Lower lobe of right lung (tissue), 2 donors: ENCODE measurements around the gene CNPPD1. TPM values are rescaled to one million over a fixed set of nuclear protein-coding genes. Genes with fewer than 3 reads are reported as not detected.

Source experiments
- ATAC-seq, 2 donors: fragments of 200-7000 bp; cut with Tn5 transposase; one replicate each; pipeline ENCODE4 v1.9.1; 2020 to 2022; ENCODE audit warnings: mild to moderate bottlenecking in 2 of 2, moderate library complexity in 2 of 2
- DNase-seq: peaks from one replicate; pipeline ENCODE4 v3.0.0-alpha.2; 2020
- H3K27ac ChIP-seq: fragments of 200-600 bp; one replicate; pipeline ENCODE4 v1.8.0; 2022
- H3K27me3 ChIP-seq: fragments of 200-600 bp; one replicate; pipeline ENCODE4 v1.8.0; 2022; ENCODE audit warnings: low read depth
- H3K36me3 ChIP-seq: fragments of 200-600 bp; one replicate; pipeline ENCODE4 v1.8.0; 2022; ENCODE audit warnings: mild to moderate bottlenecking
- H3K4me1 ChIP-seq: fragments of 200-600 bp; one replicate; pipeline ENCODE4 v1.8.0; 2022
- H3K4me3 ChIP-seq: fragments of 200-600 bp; one replicate; pipeline ENCODE4 v1.8.0; 2022; ENCODE audit warnings: mild to moderate bottlenecking
- H3K9me3 ChIP-seq: fragments of 200-600 bp; one replicate; pipeline ENCODE4 v1.8.0; 2022
- intact Hi-C: fragments of 100-400 bp; cut with DNase I; formaldehyde crosslinking; loops from one replicate; pipeline ENCODE4 v1.11.0; 2022
- total RNA-seq: library from RNA; stranded (reverse); fragmentation: NEBNext Ultra II Directional; extraction: Animal tissue kit (Norgen Biotek cat#: 25700); gene quantifications from one replicate; pipeline ENCODE4 v1.2.1, GENCODE V29; 2021
- TF ChIP-seq, protein P1 (sequence below): fragments of 200-600 bp; IDR thresholded peaks from one replicate; pipeline ENCODE4 v1.8.0; 2022; ENCODE audit warnings: antibody characterized with exemption, mild to moderate bottlenecking
- donor health status: DM: no; HTN: yes; CAD: no; lungs with severe emphysema.

The CNPPD1 gene
- total RNA-seq, 1 donor from 2014 or later, result 67.7 TPM

DNA sequence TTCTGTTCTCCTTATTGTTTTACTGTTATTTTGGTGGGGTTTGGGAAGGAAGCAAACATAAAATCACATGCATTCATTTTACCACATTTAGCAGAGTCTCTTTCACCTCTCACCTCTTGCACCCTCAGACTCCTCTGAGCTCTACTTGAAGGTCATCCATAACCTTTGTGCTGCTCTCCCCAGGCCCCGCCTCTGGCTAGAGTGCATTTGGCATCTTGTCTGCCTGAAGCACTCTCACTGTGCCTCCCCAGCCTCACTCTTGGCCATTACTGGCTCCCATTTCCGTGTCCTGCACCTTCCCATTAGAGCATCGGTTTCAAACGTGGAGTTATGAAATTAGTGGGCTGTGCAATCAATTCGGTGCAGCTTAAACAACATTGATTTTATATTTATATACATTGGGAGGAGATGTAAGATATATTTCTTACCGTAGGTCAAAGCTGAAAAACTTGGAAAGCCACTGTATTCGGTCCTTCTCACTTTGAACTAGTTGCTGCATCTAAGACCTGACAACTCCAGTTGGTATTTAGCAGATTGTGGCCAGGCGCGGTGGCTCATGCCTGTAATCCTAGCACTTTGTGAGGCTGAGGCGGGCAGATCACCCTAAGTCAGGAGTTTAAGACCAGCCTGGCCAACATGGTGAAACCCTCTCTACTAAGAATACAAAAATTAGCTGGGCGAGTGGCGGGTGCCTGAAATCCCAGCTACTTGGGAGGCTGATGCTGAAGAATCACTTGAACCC is 22.9 kb upstream of the CNPPD1 start:
- no peak for DNase-seq
- no peaks in the 10 kb centered on the region for H3K9me3 ChIP-seq
- H3K27ac ChIP-seq, result no peak overlapping the region
- no peaks in the 10 kb centered on the region for H3K27me3 ChIP-seq
- intact Hi-C loops, result no loop called here
- ATAC-seq, result no peak
- TF ChIP-seq, protein P1, sequence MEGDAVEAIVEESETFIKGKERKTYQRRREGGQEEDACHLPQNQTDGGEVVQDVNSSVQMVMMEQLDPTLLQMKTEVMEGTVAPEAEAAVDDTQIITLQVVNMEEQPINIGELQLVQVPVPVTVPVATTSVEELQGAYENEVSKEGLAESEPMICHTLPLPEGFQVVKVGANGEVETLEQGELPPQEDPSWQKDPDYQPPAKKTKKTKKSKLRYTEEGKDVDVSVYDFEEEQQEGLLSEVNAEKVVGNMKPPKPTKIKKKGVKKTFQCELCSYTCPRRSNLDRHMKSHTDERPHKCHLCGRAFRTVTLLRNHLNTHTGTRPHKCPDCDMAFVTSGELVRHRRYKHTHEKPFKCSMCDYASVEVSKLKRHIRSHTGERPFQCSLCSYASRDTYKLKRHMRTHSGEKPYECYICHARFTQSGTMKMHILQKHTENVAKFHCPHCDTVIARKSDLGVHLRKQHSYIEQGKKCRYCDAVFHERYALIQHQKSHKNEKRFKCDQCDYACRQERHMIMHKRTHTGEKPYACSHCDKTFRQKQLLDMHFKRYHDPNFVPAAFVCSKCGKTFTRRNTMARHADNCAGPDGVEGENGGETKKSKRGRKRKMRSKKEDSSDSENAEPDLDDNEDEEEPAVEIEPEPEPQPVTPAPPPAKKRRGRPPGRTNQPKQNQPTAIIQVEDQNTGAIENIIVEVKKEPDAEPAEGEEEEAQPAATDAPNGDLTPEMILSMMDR, result no peak
- no peaks in the 10 kb centered on the region for H3K4me1 ChIP-seq
- H3K36me3 ChIP-seq, result no peaks in the 10 kb centered on the region
- H3K4me3 ChIP-seq, result no peak overlapping the region

DNA sequence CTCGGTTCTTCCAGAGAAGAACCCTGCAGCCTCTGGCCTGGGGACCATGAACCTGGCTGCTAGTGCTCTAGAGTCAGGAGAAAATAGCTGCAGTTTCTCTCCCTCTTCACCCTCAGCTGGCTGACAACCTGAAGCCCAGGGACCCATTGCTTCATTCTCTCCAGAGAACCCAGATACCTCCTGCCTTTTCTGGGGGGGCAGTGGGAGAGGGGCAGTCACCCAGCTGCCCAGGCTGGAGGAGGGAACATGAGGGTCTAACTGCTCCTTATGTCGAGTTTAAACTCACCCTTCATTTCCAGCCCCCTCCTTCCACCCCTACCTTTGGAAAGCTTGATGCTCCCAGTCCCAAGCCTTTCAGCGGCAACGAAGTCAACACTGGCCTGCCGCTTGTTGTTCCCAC is 22.2 kb upstream of the CNPPD1 start:
- DNase-seq, result no peak
- H3K36me3 ChIP-seq, result no peaks in the 10 kb centered on the region
- intact Hi-C loops, result no loop called here
- H3K4me3 ChIP-seq, result no peak overlapping the region
- H3K27ac ChIP-seq, result no peak overlapping the region
- no peaks in the 10 kb centered on the region for H3K27me3 ChIP-seq
- H3K4me1 ChIP-seq, result no peaks in the 10 kb centered on the region
- no peaks in the 10 kb centered on the region for H3K9me3 ChIP-seq
- TF ChIP-seq, protein P1, result no peak
- no peak for ATAC-seq

DNA sequence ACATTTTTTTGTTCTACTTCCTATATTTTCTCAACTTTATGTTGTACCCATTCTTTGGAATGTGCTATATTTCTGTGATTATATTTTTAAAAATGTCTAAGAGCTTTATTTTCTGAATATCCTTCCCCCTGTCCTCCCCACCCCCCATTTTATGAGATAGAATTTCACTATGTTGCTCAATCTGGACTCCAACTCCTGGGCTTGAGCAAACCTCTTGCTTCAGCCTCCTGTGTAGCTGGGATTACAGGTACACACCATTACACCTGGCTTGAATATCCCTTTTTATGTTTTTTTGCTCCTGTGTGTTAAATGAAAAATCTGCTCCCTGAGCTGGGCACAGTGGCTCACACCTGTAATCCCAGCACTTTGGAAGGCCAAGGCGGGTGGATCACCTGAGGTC is 20.7 kb upstream of the CNPPD1 start:
- ATAC-seq (no peak), DNase-seq (no peak)
- Histone ChIP-seq H3K9me3 (no peaks in the 10 kb centered on the region), H3K27ac (no peak overlapping the region), H3K4me3 (no peak overlapping the region), H3K36me3 (no peaks in the 10 kb centered on the region), H3K27me3 (no peaks in the 10 kb centered on the region), H3K4me1 (no peaks in the 10 kb centered on the region)
- intact Hi-C loops, result no loop called here
- TF ChIP-seq, protein P1, result no peak

DNA sequence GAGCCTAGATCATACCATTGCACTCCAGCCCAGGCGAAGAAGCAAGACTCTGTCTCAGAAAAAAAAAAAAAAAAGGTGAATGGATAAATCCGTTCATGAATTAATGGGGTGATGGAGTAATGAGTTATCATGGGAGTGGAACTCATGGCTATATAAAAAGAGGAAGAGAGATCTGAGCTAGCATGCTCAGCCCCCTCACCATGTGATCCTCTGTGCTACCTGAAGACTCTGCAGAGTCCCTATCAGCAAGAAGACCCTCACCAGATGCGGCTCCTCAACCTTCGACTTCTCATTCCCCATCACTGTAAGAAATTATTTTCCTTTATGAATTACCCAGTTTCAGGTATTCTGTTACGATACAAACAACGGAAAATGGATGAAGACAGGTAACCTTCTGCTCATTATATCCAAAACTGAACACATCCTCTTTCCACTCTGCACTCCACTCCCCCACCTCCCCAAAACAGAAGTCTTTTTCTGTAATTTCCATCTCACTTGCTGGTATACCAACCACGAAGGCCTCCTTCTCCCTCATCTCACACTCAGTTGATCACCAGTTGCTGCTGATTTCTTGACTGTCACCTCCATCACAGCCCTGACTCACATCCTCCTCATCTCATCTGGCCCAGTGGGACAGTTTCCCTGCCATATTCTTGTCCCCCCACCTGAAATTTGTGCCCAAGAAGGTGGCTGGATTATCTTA is 10.2 kb upstream of the CNPPD1 start:
- ATAC-seq, result no peak
- TF ChIP-seq, protein P1, result no peak
- no peaks in the 10 kb centered on the region for H3K9me3 ChIP-seq
- DNase-seq, result no peak
- no peaks in the 10 kb centered on the region for H3K4me1 ChIP-seq
- no peak overlapping the region for H3K4me3 ChIP-seq
- H3K27ac ChIP-seq, result no peak overlapping the region
- H3K27me3 ChIP-seq, result no peaks in the 10 kb centered on the region
- intact Hi-C loops, result no loop called here
- peaks cover 40% of the 10 kb centered on the region for H3K36me3 ChIP-seq

DNA sequence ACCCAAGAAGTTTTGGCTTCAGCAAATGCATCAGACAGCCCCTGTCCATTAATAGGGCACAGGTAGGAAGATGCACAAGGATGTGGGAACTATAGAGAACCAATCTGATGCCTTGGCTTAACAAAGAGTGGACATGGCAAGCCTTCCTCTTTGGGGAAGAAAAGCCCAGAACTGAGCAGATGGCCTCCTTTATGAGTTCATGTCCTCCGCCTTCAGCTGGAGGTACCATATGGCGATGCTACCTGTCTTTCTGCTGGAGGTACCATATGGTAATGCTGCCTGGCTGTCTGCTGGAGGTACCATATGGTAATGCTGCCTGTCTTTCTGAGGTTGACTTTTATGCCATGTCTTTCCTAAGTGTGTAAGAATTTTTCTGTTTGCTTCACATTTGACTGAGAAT is 7.4 kb upstream of the CNPPD1 start:
- TF ChIP-seq, protein P1, result no peak
- Histone ChIP-seq H3K4me1 (peaks cover 7% of the 10 kb centered on the region), H3K9me3 (no peaks in the 10 kb centered on the region), H3K27me3 (no peaks in the 10 kb centered on the region), H3K27ac (no peak overlapping the region), H3K4me3 (no peak overlapping the region), H3K36me3 (peaks cover 65% of the 10 kb centered on the region)
- DNase-seq, result no peak
- intact Hi-C loops, result no loop called here
- no peak for ATAC-seq
